GM03348 (cell line): Measurements from ENCODE around the gene RET.

Experiments used
- DNase-seq: peaks from one replicate; pipeline ENCODE4 v3.0.0; 2012; ENCODE audit warnings: low spot score

The RET gene

GRCh38 chr10:43062402-43063160 is 14.3 kb upstream of the RET start:
- DNase-seq = no peak

DNA sequence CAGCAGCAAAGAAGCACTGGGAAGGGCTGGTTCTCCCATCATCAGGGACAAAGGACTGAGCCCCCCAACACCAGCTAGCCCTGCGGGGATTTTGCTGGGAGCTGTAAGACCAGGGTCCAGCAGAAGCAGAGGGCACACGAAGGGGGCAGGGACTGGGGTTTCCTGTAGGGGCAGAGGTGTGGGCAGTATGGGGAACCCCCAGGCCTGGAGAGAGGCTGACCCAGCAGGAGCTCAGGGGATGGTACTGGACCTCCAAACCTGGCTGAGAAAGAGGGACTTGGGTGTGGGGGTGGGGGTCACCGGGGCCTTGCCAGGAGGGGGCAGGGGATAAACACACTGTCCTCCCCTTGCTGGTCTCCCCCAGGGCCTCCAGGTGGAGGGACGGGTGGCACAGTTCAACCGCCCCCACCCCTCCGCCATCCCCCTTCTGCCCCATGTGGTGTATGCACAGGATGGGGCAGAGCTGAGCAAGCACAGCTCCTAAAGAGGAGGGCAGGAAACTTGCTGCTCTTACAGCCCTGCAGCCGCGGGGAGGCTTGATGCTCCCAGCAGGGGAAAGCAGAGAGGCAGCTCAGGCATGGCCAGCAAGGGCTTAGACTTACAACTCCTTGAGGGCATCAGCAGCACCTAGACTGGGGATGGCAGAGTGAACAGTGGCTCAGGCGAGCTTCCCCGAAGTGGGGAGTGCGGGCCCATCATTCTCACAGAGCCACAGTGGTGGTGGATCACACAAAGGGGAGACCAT is 12.4 kb upstream of the RET start:
- DNase-seq = no peak

- DNase-seq = no peak
Observed at GRCh38 chr10:43065234-43065633, 11.6 kb upstream of the RET start.

- no peak for DNase-seq
Observed at GRCh38 chr10:43065761-43066160, 11.1 kb upstream of the RET start.

- no peak for DNase-seq
Observed at GRCh38 chr10:43066481-43066880, 10.4 kb upstream of the RET start.

DNA sequence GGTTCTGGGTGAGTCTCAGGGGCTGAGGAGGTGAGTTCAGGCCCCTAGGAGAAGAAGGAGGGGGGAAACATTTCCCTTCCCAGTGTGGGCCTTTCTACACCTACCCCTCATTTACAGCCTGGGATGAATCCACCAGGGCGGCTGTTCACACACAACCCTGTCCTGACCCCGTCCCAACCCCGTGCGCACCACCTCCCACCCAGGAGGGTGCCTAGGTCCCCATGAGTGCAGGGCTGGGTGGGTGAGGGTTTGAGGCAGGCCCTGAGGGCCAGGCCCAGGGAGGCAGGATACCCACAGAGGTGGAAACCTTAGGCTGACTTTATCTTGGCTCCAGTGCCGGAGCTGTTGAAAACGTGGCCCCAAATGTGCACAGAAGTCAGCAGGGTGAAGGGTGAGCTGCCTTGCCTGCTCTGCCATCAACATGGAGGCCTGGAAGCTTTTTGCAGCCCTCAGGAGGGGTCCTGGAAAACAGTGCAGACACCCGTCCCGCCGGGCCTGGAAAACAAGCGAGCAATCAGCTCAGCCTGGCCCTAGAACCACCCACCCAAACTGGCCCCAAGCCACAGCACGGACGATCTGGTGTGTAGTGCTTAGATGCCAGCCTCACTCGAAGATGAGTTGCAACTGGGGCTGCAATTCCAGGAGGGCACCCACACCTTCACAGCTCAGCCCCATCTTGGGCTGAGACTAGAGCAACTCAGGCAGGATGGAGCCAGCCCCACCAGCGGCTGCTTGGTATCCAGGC is 9.3 kb upstream of the RET start:
- no peak for DNase-seq

- no peak for DNase-seq
Observed at GRCh38 chr10:43068136-43068395, 8.8 kb upstream of the RET start.

- no peak for DNase-seq
Observed at GRCh38 chr10:43068471-43069210, 8.2 kb upstream of the RET start.

- no peak for DNase-seq
Observed at GRCh38 chr10:43069211-43069515, 7.7 kb upstream of the RET start.

GRCh38 chr10:43069579-43069978 is 7.3 kb upstream of the RET start:
- DNase-seq = no peak

DNA sequence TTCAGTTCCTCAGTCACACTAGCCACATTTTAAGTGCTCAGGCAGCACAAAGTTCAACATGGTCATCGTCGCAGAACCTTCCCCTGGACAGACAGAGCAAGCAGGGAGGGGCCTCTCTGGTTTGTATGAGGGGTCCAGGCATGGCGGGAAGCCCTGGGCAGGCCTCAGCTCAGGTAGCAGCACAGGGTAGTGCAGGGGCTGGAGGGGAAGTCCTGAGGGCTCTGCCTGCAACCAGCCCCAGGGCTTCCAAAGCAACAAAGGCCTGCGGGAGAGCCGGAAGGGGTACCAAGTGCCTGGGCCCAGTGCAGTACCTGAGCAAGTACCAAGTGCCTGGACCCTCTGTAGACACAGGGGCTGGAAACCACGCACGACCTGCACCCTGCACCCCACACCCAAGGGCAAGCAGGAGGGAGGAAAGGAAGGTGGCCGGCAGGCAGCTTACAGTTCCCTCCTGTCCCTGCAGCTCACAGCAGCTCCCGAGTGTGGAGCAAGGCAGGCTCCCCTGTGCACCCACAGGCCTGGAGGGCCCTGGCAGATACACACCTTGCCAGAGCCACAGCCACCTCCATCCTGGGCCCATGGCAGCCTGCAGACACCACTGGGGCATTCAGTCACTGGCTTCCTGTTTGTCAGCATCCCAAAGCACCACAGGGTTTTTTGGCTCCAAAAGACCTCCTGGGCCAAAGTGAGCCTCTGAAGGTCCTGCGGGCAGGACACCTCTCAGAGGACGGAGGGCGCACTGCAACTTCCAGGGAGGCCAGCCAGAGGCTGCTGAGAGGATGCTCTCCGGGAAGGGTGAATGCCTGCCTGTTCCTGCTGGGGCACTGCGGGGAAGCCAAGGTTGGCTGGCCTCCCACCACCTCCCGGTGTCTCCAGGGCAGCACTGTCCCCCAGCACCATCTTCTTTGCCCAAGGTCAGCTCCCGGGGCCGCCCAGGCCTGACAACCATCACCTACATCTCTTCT is 6.5 kb upstream of the RET start:
- no peak for DNase-seq

- DNase-seq = no peak
Observed at GRCh38 chr10:43071865-43072650, 4.8 kb upstream of the RET start.

DNA sequence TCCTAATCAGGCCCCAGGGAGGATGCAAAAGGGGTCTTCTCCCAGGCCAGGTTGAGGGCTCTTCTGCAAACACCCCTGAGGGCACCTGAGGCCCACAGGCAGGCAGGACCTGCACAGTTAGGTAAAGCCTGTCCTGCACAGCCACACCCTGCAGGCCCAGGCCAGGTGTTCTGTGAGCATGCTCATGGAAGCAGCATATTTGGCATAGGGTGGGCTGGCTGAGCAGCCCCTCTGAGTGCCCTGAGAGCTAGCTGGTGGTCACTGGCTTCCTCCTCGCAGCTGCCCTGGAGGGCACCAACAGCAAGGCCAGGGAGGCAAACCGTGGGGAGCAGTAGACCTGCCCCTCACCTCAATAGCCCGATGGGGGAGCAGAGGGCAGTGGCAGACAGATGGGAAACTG is 3.7 kb upstream of the RET start:
- no peak for DNase-seq

GRCh38 chr10:43073721-43074120 is 3.1 kb upstream of the RET start:
- no peak for DNase-seq

DNA sequence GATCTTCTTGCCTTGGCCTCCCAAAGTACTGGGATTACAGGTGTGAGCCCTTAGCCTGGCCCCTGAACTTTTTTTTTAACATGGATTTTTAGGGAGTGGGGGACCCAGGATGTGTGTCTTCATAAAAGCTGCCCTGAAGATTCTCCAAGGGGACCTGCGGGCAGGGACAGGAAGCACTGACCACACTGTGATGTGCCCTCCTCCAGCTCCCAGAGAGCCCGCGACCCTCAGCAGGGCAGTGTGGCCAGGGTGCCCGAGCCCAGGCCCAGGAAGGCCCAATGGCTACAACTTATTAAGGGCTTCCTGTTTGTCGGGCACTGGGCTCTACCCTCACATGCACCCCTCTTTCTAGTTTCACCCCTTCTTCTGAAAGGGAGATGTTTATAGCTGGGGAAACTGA is 2.5 kb upstream of the RET start:
- DNase-seq = no peak

GRCh38 chr10:43074827-43075611 is 1.9 kb upstream of the RET start:
- no peak for DNase-seq

DNA sequence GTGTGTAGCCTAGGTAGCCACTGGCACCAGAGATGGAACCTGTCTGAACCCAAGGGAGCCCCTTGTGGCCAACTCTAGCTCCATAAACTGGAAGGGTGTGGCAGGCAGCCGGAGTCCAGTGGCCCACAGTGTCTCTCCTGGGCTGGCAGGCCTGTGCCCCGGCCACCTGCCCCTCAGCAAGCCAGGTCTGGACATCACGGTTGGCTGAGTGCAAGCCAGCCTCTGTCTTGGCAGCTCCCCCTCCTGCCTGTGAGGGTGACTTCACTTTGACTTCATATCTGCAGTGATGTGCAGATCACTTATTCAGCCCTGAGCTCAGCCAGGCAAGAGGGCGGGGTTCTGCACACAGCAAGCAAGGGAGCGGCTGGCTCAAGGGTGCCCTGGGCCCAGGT is 1.3 kb upstream of the RET start:
- no peak for DNase-seq

DNA sequence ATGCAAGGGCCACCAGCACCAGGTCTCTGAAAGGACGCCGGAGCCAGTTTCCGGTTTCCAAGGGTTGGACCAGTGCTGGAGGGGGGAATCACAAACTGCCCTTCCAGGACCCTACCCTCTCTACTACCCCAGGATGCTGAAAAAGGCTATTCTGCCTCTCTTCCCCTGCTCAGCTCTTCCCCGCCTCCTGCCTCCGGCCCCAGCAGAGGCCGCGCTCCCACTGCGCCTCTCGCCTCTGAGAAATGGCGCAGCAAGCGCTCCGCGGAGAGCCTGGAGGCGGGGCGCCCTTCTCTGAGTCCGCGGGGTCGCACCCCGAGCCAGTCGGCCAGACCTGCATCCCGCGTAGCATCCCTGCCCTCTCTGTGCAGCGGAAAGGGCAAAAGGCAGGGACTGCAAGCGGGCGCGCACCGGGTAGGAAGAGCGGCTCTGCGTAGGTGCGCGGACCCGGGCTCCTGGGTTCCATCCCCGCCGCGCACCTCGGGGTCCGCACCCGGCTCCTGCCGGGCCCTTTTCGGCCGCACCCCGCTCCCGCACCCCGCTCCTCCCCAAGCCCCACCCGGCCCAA is 476 bp upstream of the RET start:
- no peak for DNase-seq

GRCh38 chr10:43077421-43078171 is 727 bp downstream of the RET start:
- DNase-seq = no peak
